ENCODE results near the gene MDM1. TPM values are rescaled to one million over a fixed set of nuclear protein-coding genes. Genes with fewer than 3 reads are reported as not detected.

Gene MDM1
- total RNA-seq, 1 experiment from 2014 or later: 10.6 TPM

- Histone ChIP-seq H3K27me3 (ENCODE audit: insufficient read depth, low read length) (no peaks in the 10 kb centered on the region), H3K4me2 (ENCODE audit: insufficient read depth, insufficient read length, low read length) (no peak overlapping the region), H4K20me1 (ENCODE audit: control insufficient read depth, insufficient read depth, insufficient read length) (no peaks in the 10 kb centered on the region), H4K91ac (ENCODE audit: insufficient read length, low read depth, low read length) (no peak overlapping the region), H2BK20ac (ENCODE audit: low read depth, low read length, poor library complexity, severe bottlenecking) (no peak overlapping the region), H2BK12ac (ENCODE audit: insufficient read length, low read depth, low read length) (no peak overlapping the region), H2BK5ac (ENCODE audit: insufficient read length, low read length) (no peak overlapping the region), H3K56ac (ENCODE audit: insufficient read length, low read depth, low read length) (no peak overlapping the region), H2BK120ac (ENCODE audit: low read depth, low read length, poor library complexity, severe bottlenecking) (no peak overlapping the region), H4K8ac (replicated peaks; ENCODE audit: insufficient read length, low read depth, low read length) (no peak overlapping the region), H3K23ac (ENCODE audit: insufficient read length, low read depth, low read length) (no peak overlapping the region), H3T11ph (ENCODE audit: low read length) (no peak overlapping the region), H3K14ac (ENCODE audit: insufficient read depth, low read length) (no peak overlapping the region), H2BK15ac (ENCODE audit: low read depth, low read length) (no peak overlapping the region), H3K18ac (ENCODE audit: insufficient read length, low read depth, low read length) (no peak overlapping the region), H2AFZ (ENCODE audit: low read length) (no peak overlapping the region), H3K9ac (ENCODE audit: extremely low read depth, insufficient read length, low read length) (no peak overlapping the region), H2AK5ac (ENCODE audit: insufficient read length, low read length) (no peak overlapping the region), H3K27ac (ENCODE audit: insufficient read length, low read depth, low read length) (no peak overlapping the region), H3K4me1 (ENCODE audit: insufficient read depth, low read length) (no peaks in the 10 kb centered on the region), H3K4ac (ENCODE audit: low read depth, low read length) (no peak overlapping the region), H3K79me1 (ENCODE audit: insufficient read depth, low read depth, low read length, poor library complexity, severe bottlenecking) (no peaks in the 10 kb centered on the region), H4K5ac (ENCODE audit: insufficient read length, low read depth, low read length) (no peak overlapping the region), H3K9me3 (ENCODE audit: control insufficient read depth, low read depth, low read length) (no peaks in the 10 kb centered on the region), H3K79me2 (ENCODE audit: insufficient read depth, low read length) (no peaks in the 10 kb centered on the region), H3K23me2 (ENCODE audit: insufficient read length, low read depth, low read length, poor library complexity, severe bottlenecking) (no peaks in the 10 kb centered on the region)
- Mint-ChIP-seq H3K36me3 (ENCODE audit: insufficient read depth in 1 of 3, low read depth in 3 of 3) (peaks cover 7 to 30% (median 16%) of the 10 kb centered on the region in 3 experiments; a peak in 6 of 7 replicates), H3K4me3 (no peak overlapping the region), H3K27me3 (ENCODE audit: low read depth) (no peaks in the 10 kb centered on the region), H3K4me1 (peaks cover 0 to 3% of the 10 kb centered on the region in 2 experiments; a peak in 1 of 4 replicates), H3K9me3 (no peaks in the 10 kb centered on the region), H3K27ac (no peak overlapping the region; a peak in 1 of 7 replicates)
- WGBS (ENCODE audit: extremely low coverage, insufficient read length, low lambda C conversion rate): no CpG with 5 or more reads among the region's 3 CpGs
- no peak for TF ChIP-seq CTCF (conservative IDR thresholded peaks at IDR 0.05)
- no peak for DNase-seq
Observed at GRCh38 chr12:68304626-68305025, 27.5 kb downstream of the MDM1 start.

All from H9 (cell line).